GM18520 (cell line): ENCODE data around the gene RAB40B.

ENCODE experiments used
- ATAC-seq: cut with Tn5 transposase; IDR thresholded peaks from one replicate; pipeline ENCODE4 v1.9.1; 2021; ENCODE audit not compliant: unreplicated experiment

RAB40B gene

GRCh38 chr17:82716203-82717010 lies 17.9 kb upstream of the RAB40B start, which contains the start of gene FN3KRP:
Gene FN3KRP, plus strand, starts transcription at chr17:82716706. Its CDS starts 50 bp downstream, at chr17:82716756.
- peak; percentile 42 for ATAC-seq

GRCh38 chr17:82713071-82713723 lies 14.7 kb upstream of the RAB40B start:
- ATAC-seq = no peak

- no peak for ATAC-seq
Measured at GRCh38 chr17:82710499-82711232, 12.2 kb upstream of the RAB40B start.

GRCh38 chr17:82709676-82710498 lies 11.4 kb upstream of the RAB40B start:
- ATAC-seq = no peak

GRCh38 chr17:82709024-82709675 lies 10.7 kb upstream of the RAB40B start:
- no peak for ATAC-seq

GRCh38 chr17:82705756-82706155 lies 7.3 kb upstream of the RAB40B start:
- ATAC-seq = no peak

- no peak for ATAC-seq
Measured at GRCh38 chr17:82704886-82705285, 6.4 kb upstream of the RAB40B start.

GRCh38 chr17:82703935-82704865 lies 5.7 kb upstream of the RAB40B start:
- ATAC-seq = no peak

GRCh38 chr17:82703036-82703745 lies 4.7 kb upstream of the RAB40B start:
- no peak for ATAC-seq

- no peak for ATAC-seq
Measured at GRCh38 chr17:82702231-82702927, 3.9 kb upstream of the RAB40B start.

GRCh38 chr17:82699551-82699950 lies 1.1 kb upstream of the RAB40B start:
- ATAC-seq = no peak

- peak; percentile 8 for ATAC-seq
Measured at GRCh38 chr17:82698974-82699442, 510 bp upstream of the RAB40B start.

GRCh38 chr17:82697808-82698064 lies 762 bp downstream of the RAB40B start:
- no peak for ATAC-seq

GRCh38 chr17:82696916-82697807 lies 1.3 kb downstream of the RAB40B start:
- ATAC-seq = no peak

- ATAC-seq = no peak
Measured at GRCh38 chr17:82696259-82696658, 2.2 kb downstream of the RAB40B start.

GRCh38 chr17:82694647-82695046 lies 3.9 kb downstream of the RAB40B start:
- ATAC-seq = no peak
